ENCODE results near the gene EEIG1. TPM values are rescaled to one million over a fixed set of nuclear protein-coding genes. Genes with fewer than 3 reads are reported as not detected.

The EEIG1 gene
- polyA plus RNA-seq, 1 donor (not counting 4 experiments of a cell fraction or from before 2014, with no cell fraction given): 3.7 TPM

DNA sequence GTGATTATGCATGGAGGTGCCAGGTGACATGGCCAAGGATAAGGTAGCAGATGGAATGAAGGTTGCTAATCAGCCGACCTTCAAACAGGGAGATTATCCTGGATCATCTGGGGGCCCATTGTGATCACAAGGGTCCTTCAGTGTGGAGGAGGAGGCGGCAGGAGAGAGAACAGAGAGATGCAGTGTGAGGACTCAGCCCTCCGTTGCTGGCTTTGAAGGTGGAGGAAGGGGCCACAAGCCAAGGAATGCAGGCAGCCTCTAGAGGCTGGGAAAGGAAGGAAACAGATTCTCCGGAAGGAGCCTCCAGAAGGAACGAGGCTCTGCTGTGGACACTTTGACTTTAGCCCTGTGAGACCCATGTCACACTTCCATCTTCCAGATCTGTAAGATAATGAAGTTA lies 27.4 kb upstream of the EEIG1 start:
- H3K9me3 ChIP-seq (ENCODE audit: control insufficient read depth, low read depth, low read length): no peaks in the 10 kb centered on the region
- no peaks in the 10 kb centered on the region for H3K9me1 ChIP-seq (ENCODE audit: control insufficient read depth, extremely low read depth, insufficient read depth, low read length)
- no peak for FAIRE-seq
- DNase-seq (ENCODE audit: low read depth, low spot score): no peak
- no peak overlapping the region for H3K4me2 ChIP-seq (ENCODE audit: control insufficient read depth, extremely low read depth, insufficient read depth, low read depth, low read length)
- H3K4me3 ChIP-seq (ENCODE audit: control insufficient read depth in 2 of 3, extremely low read depth in 1 of 3, insufficient read depth in 2 of 3, low read depth in 1 of 3, low read length in 3 of 3): no peak overlapping the region
- H3K27ac ChIP-seq (ENCODE audit: control insufficient read depth, insufficient read depth, low read length): no peak overlapping the region
- no peaks in the 10 kb centered on the region for H3K36me3 ChIP-seq (ENCODE audit: control insufficient read depth in 2 of 2, extremely low read depth in 1 of 2, insufficient read depth in 2 of 2, low read length in 2 of 2)
- H4K20me1 ChIP-seq (ENCODE audit: control insufficient read depth, extremely low read depth, insufficient read depth, low read length): no peaks in the 10 kb centered on the region
- TF ChIP-seq EZH2 (IDR thresholded peaks at IDR 0.05; ENCODE audit: low read length) (no peak), CTCF (optimal IDR thresholded peaks at IDR 0.05 in 1 of 3, IDR thresholded peaks at IDR 0.05 in 1 of 3, conservative IDR thresholded peaks at IDR 0.05 in 1 of 3; ENCODE audit: extremely low read depth in 1 of 3, insufficient read depth in 2 of 3, low read length in 3 of 3) (no peak)
- H3K4me1 ChIP-seq (ENCODE audit: control insufficient read depth, extremely low read depth, insufficient read depth, low read length): peaks cover 8% of the 10 kb centered on the region
- no peak overlapping the region for H3K9ac ChIP-seq (ENCODE audit: control insufficient read depth, extremely low read depth, insufficient read depth, low read length)
- no peak overlapping the region for H2AFZ ChIP-seq (ENCODE audit: control insufficient read depth, low read length)
- dilution Hi-C loops (cut with MboI; ENCODE audit: extremely low pct_ligation_motif_present, low sequenced_read_pairs): no loop called here
- H3K27me3 ChIP-seq (ENCODE audit: control insufficient read depth, extremely low read depth, insufficient read depth, low read length): no peaks in the 10 kb centered on the region
- H3K79me2 ChIP-seq (ENCODE audit: control insufficient read depth, insufficient read depth, low read length): no peaks in the 10 kb centered on the region

- no peaks in the 10 kb centered on the region for H3K9me3 ChIP-seq (ENCODE audit: control insufficient read depth, low read depth, low read length)
- no peaks in the 10 kb centered on the region for H3K79me2 ChIP-seq (ENCODE audit: control insufficient read depth, insufficient read depth, low read length)
- no peaks in the 10 kb centered on the region for H3K36me3 ChIP-seq (ENCODE audit: control insufficient read depth in 2 of 2, extremely low read depth in 1 of 2, insufficient read depth in 2 of 2, low read length in 2 of 2)
- H3K9me1 ChIP-seq (ENCODE audit: control insufficient read depth, extremely low read depth, insufficient read depth, low read length): no peaks in the 10 kb centered on the region
- no peak overlapping the region for H3K27ac ChIP-seq (ENCODE audit: control insufficient read depth, insufficient read depth, low read length)
- dilution Hi-C loops (cut with MboI; ENCODE audit: extremely low pct_ligation_motif_present, low sequenced_read_pairs): no loop called here
- DNase-seq (ENCODE audit: low read depth, low spot score) (no peak), FAIRE-seq (no peak)
- no peak overlapping the region for H3K4me3 ChIP-seq (ENCODE audit: control insufficient read depth in 2 of 3, extremely low read depth in 1 of 3, insufficient read depth in 2 of 3, low read depth in 1 of 3, low read length in 3 of 3)
- peaks cover 8% of the 10 kb centered on the region for H3K4me1 ChIP-seq (ENCODE audit: control insufficient read depth, extremely low read depth, insufficient read depth, low read length)
- TF ChIP-seq EZH2 (IDR thresholded peaks at IDR 0.05; ENCODE audit: low read length): no peak
- TF ChIP-seq CTCF (optimal IDR thresholded peaks at IDR 0.05 in 1 of 3, IDR thresholded peaks at IDR 0.05 in 1 of 3, conservative IDR thresholded peaks at IDR 0.05 in 1 of 3; ENCODE audit: extremely low read depth in 1 of 3, insufficient read depth in 2 of 3, low read length in 3 of 3): no peak
- H2AFZ ChIP-seq (ENCODE audit: control insufficient read depth, low read length): no peak overlapping the region
- no peaks in the 10 kb centered on the region for H3K27me3 ChIP-seq (ENCODE audit: control insufficient read depth, extremely low read depth, insufficient read depth, low read length)
- H4K20me1 ChIP-seq (ENCODE audit: control insufficient read depth, extremely low read depth, insufficient read depth, low read length): no peaks in the 10 kb centered on the region
- no peak overlapping the region for H3K9ac ChIP-seq (ENCODE audit: control insufficient read depth, extremely low read depth, insufficient read depth, low read length)
- H3K4me2 ChIP-seq (ENCODE audit: control insufficient read depth, extremely low read depth, insufficient read depth, low read depth, low read length): peak overlapping the region; percentile 22
Observed at GRCh38 chr9:128007566-128008138, 26.9 kb upstream of the EEIG1 start.
